ENCODE data around the gene ZNF649. TPM values are rescaled to one million over a fixed set of nuclear protein-coding genes. Genes with fewer than 3 reads are reported as not detected.
A peak's percentile ranks its signal among the peaks of the same experiment; 100 is the strongest.
"Not testable (repeated sequence)": the region's sequence is repeated elsewhere in the genome, so short reads cannot be mapped to it uniquely, and the experiment has no call there.

Gene ZNF649
- total RNA-seq: 5.2 and 8.7 TPM in 2 replicates

GRCh38 chr19:51904331-51905165, at the start of gene ZNF649:
ZNF649 (minus strand) TSS chr19:51905017; CDS start chr19:51900107, 4,910 bp downstream.
- peak; percentile 87 to 90 for DNase-seq (ENCODE audit: low read depth in 2 of 2)

GRCh38 chr19:51948975-51949374, 44.2 kb upstream of the ZNF649 start:
- DNase-seq (ENCODE audit: low read depth in 2 of 2): no peak

- DNase-seq (ENCODE audit: low read depth in 2 of 2): no peak
Observed at GRCh38 chr19:51946602-51947001, 41.8 kb upstream of the ZNF649 start.

- no peak for DNase-seq (ENCODE audit: low read depth in 2 of 2)
Observed at GRCh38 chr19:51944798-51945552, 40.2 kb upstream of the ZNF649 start.

- DNase-seq (ENCODE audit: low read depth in 2 of 2): no peak
Observed at GRCh38 chr19:51938936-51939335, 34.1 kb upstream of the ZNF649 start.

- DNase-seq (ENCODE audit: low read depth in 2 of 2): no peak
Observed at GRCh38 chr19:51931921-51932320, 27.1 kb upstream of the ZNF649 start.

- no peak for DNase-seq (ENCODE audit: low read depth in 2 of 2)
Observed at GRCh38 chr19:51927859-51928258, 23.0 kb upstream of the ZNF649 start.

- DNase-seq (ENCODE audit: low read depth in 2 of 2): peak; percentile 96
Observed at GRCh38 chr19:51926784-51927741, 22.2 kb upstream of the ZNF649 start, which contains the start of gene ZNF613. ZNF613 (plus strand) TSS chr19:51927472; CDS start chr19:51936221, 8,749 bp downstream.

- DNase-seq (ENCODE audit: low read depth in 2 of 2): no peak
Observed at GRCh38 chr19:51926426-51926783, 21.6 kb upstream of the ZNF649 start.

GRCh38 chr19:51921949-51922348, 17.1 kb upstream of the ZNF649 start:
- no peak for DNase-seq (ENCODE audit: low read depth in 2 of 2)

GRCh38 chr19:51919606-51920005, 14.8 kb upstream of the ZNF649 start:
- DNase-seq (ENCODE audit: low read depth in 2 of 2): no peak

- no peak for DNase-seq (ENCODE audit: low read depth in 2 of 2)
Observed at GRCh38 chr19:51916167-51916566, 11.3 kb upstream of the ZNF649 start.

- no peak for DNase-seq (ENCODE audit: low read depth in 2 of 2)
Observed at GRCh38 chr19:51915324-51915867, 10.6 kb upstream of the ZNF649 start.

- DNase-seq (ENCODE audit: low read depth in 2 of 2): not testable (repeated sequence)
Observed at GRCh38 chr19:51907981-51908380, 3.2 kb upstream of the ZNF649 start.

- DNase-seq (ENCODE audit: low read depth in 2 of 2): not testable (repeated sequence)
Observed at GRCh38 chr19:51906108-51906507, 1.3 kb upstream of the ZNF649 start.

GRCh38 chr19:51905639-51906038, 822 bp upstream of the ZNF649 start:
- DNase-seq (ENCODE audit: low read depth in 2 of 2): not testable (repeated sequence)

- no peak for DNase-seq (ENCODE audit: low read depth in 2 of 2)
Observed at GRCh38 chr19:51905206-51905605, 389 bp upstream of the ZNF649 start.

GRCh38 chr19:51903192-51903591, 1.6 kb downstream of the ZNF649 start:
- DNase-seq (ENCODE audit: low read depth in 2 of 2): no peak

- DNase-seq (ENCODE audit: low read depth in 2 of 2): no peak
Observed at GRCh38 chr19:51901860-51902259, 3.0 kb downstream of the ZNF649 start.

- DNase-seq (ENCODE audit: low read depth in 2 of 2): no peak
Observed at GRCh38 chr19:51891193-51891747, 13.5 kb downstream of the ZNF649 start.

GRCh38 chr19:51889934-51890333, 14.9 kb downstream of the ZNF649 start:
- DNase-seq (ENCODE audit: low read depth in 2 of 2): no peak

All from lung microvascular endothelial cell (primary cell).